GM18909 (cell line): ENCODE results near the gene TAX1BP1.
"Not testable (repeated sequence)": the region's sequence is repeated elsewhere in the genome, so short reads cannot be mapped to it uniquely, and the experiment has no call there.

Experiments
- ATAC-seq: cut with Tn5 transposase; IDR thresholded peaks from one replicate; pipeline ENCODE4 v1.9.1; 2021; ENCODE audit warnings: mild to moderate bottlenecking; ENCODE audit not compliant: unreplicated experiment, poor library complexity

The TAX1BP1 gene

DNA sequence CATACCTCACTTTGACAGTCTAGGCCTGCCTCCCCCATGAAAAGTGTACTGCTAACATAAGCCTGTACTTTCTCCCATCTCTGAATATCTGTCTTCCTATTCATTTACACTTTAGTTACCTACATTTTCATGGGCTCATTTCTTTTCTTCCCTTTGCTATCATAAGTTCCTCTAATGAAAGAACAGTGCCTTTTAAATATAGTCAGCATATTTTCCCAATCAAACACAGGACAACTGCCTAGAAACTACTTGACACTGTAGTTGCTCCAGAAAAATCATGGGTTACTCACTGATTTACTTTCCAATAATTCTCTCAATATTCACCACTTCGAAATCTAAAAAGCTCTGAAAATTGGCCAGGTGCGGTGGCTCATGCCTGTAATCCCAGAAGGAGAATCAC is 2.8 kb upstream of the TAX1BP1 start:
- ATAC-seq: no peak

DNA sequence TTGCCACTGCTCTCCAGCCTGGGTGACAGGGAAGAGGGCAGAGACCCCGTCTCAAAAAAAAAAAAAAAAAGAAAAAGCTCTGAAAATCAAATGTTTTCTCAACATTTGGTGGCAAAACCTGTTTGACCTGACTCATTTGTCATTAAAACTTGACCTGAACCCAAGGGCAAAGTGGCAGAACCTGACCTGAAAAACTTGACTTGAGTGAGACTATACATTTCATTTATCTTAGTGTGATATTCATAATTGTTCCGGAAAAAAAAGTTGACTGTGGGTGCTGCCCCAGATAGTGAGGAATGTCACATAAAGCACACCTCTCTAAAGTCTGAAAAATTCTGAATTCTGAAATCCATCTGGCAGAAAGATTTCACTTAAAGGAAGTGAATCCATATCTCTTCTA is 2.3 kb upstream of the TAX1BP1 start:
- no peak for ATAC-seq

DNA sequence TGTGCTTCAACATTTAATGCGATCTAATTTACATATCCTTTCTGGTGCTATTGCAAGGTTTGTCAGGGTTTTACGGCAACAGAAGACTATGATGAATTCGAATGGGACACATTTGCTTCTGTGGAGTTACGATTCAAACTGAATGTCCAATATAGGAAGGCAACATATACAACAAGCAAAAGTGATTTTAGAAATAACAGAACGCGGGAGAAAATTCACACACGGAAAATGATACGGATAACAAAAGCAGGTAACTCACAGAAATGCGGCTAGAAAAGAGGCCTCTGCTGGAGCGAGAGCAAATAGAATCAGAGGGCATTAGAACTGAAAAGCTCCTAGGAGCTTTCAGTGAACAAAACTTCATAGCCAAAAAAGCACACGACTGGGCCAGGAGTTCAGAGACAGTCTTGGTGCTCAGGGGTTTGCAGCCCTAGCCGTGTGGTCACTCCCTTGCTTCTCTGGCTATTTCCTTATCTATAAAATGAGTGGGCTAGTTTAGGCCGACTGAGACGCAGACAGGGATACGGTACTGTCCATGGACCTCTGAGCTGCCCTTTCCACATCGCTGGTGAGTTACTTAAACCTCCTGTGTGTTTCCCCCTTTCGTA is 557 bp upstream of the TAX1BP1 start:
- ATAC-seq: peak; percentile 45

DNA sequence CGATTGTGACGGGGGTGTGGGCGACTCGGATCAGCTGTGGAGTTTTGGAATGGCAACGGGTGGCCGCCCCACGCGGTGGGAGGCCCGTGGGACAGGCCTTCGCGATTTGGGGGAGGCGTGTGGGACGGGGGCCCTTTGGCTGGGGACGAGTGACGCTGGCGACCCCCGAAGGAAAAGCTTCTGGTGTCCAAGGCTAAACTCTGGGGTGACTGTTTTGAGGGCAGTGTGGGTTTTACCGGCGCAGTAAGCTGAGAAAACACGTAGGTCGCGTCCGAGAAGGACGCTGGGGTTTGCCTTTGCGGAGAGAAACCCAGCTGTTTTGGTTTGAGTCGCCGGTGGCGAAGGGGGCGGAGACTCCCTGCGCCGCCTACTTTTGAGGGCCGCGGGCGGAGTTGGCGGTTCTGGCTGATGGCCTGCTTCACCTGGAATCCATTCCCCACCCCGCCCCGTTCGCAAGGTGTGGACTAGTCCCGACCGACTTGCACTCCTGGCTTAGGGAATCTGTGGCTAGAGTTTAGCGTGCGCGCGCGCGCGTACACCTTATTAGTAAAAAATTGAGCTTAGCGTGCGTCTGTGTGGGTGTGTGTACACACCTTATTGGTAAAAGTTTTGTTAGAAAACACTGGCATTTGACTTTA is 606 bp downstream of the TAX1BP1 start:
- peak; percentile 80 for ATAC-seq

DNA sequence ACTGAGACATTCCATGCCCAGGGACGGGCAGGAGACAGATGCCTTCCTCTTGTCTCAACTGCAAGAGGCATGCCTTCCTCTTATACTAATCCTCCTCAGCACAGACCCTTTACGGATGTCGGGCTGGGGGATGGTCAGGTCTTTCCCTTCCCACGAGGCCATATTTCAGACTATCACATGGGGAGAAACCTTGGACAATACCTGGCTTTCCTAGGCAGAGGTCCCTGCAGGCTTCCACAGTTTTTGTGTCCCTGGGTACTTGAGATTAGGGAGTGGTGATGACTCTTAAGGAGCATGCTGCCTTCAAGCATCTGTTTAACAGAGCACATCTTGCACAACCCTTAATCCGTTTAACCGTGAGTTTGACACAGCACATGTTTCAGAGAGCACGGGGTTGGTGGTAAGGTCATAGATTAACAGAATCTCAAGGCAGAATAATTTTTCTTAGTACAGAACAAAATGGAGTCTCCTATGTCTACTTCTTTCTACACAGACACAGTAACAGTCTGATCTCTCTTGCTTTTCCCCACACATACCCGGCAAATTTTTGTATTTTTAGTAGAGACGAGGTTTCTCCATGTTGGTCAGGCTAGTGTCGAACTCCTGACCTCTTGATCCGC is 2.2 kb downstream of the TAX1BP1 start:
- not testable (repeated sequence) for ATAC-seq

DNA sequence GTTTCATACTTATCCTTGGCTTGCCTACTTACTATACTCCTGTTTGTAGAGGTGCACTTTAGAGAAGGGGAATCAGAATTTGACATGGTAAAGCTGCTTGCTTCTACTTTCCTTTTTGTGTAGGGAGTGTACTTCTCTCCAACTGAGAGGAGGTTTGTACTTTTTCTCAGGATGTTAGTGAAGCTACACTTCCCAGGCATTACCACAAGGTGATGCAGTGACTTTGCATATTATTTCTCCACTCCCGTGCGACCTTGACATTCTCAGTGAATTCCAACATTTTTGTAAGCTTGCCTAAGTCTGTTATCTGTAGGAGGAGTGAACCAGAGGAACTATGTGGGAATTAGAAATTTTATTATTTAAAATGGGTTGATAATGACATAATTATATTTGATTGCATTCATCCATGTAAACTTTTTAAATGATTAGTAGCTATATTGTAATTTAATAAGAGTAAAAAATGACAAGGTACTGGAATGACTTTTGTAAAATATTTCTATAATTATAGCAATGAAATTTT is 5.2 kb downstream of the TAX1BP1 start:
- ATAC-seq: no peak

DNA sequence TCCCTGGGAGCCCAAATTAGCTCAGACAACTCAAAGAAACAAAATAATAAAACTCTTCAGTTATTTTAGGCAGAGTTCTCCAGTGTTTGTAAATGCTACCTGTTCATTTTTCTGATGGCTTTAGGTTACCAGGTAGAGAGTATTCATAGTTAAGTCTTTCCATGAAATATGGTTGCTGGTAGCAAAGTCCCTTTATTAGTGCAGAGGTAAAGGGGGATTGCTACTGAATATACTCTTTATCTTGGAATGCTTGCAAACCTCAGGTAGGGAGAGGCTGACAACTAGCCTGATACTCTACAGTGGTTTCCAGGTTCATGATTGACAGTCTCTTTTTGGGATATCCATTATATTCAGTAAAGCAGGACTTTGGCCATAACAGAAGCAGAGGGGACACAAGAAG is 6.5 kb downstream of the TAX1BP1 start:
- no peak for ATAC-seq

DNA sequence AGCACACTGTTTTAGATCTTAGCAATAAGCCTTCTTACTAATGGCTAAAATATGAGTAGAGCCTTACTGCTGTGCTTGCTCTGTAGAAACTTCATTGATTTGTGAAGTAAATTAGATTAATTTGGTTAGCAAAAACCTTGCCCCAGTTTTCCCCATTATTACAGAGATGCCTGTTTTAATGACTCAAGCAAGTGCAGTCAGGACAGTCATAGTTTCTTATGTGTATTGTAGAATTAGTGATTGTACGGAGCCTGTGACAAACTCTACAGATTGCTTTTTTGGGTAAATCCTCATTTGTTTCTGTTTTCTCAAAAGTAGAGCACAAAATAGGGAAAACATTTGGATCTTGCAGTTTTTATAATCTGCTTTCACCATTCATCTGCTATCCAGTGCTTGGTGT is 7.0 kb downstream of the TAX1BP1 start:
- no peak for ATAC-seq

DNA sequence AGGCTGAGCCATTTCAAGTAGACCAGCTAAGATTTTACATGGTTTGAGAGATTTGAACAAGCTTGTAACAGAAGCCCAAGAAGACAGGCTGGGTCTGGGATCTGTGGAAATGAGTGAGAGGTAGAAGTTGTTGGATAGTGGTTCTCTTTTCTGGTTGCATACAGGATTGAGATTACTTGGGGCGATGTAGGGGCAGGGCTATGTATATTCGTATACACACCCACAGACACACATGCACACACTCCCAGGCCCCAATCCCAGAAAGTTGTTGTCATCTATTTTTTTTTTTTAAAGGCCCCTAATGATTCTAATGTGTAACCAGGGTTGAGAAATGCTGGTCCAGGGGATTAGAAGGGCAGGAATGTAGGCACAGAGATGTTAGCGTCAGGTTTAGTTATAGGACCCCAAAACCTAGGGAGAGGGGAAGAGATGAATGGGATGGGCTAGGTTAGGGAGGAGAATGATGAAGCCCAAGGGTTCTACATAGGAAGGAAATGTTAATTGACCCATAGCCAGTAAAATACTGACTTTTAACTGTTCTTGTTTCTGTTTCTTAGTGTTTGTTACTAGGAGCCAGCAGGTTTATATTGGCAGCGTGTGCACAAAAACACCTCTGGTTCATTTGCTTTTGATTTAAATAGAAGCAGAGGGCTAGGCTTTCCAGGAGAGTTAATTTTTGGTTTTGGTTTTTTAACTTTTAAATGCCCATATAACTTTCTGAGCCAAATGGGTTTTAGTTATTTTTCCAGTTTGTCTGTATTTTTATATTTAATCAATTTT is 7.8 kb downstream of the TAX1BP1 start:
- ATAC-seq: no peak

DNA sequence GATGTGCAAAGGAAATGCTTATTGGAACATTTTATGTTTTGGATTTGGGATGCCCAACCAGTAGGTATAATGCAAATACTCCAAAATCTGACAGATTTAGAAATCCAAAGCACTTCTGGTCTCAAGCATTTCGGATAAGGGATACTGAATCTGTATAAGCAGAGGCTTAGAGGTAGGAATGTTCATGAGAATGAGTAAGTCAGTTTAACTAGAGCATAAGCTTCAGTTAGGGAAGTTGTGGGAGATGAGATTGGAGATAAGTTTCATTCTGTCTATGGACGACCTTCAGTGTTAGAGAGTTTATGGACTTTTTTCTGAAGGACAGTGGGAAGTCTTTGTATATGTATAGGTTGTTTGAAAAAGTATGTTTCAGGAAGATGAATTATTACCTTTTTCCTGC is 10.4 kb downstream of the TAX1BP1 start:
- no peak for ATAC-seq

DNA sequence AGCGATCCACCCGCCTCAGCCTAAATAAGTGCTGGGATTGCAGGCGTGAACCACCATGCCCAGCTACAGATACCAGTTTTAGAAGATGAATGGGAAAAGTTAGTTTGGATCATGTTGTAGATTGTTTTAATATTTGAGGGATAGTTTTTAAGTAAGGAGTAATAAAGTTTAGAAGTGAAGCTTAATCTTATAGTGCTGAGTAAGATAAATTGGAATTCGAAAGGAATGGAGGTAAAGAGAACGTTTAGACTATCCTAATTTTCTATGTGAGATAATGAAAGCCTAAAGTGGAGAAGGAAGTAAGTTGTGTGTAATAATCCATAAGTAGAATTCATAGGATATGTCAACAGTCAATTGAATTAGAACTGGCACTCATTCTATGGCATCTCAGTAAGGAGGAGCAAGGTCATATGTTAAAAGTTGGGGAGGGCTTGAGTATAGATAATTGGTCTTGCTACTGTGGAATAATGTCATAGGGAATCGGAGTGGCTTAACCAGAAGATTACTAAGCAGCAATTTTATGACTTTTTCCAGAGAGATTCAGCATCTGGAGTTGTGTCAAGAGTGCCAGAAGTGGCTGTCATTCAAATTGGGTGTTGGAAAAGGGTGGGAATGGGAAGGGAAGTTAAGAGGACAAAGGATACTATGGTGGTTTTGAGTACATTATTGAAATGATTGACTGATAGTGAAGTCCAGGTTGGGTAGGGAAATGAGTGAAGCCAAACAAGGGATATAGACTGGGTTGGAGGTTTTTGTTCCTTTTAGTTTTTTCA is 12.1 kb downstream of the TAX1BP1 start:
- no peak for ATAC-seq

DNA sequence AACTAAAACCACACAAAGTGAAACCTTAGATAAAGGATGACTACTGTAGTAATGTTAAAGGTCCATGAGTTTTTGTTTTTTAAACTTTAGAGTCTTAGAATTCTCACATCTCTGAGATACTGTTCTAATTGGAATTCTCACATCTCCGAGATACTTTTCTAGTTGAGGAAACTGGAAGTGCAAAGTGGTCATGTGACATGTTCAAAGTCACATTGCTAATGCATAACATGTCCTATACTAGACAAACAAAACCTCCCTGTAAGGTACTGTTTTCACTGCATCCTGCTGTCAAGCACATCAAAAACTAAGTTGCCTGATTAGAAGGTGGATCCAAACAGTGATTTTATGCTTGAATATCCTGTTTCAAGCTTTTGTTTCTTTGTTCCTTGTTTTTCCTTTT is 13.9 kb downstream of the TAX1BP1 start:
- no peak for ATAC-seq

DNA sequence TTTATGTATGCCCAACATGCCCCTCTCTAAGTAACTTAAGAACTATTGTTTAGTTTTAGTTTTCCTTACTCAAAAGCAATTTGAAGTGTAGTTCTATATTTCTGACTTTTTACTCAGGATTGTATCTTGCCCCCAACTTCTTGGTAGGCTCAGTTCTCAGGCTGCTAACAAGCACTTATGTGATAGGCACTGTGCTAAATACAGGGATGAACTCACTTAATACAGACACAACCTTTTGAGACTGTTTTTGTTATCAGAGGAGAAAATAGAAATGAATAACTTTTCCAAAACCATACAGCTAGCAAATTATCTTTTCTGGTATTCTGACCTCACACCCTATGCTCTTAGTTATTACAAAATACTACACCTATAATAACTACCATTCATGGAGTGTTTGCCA is 16.3 kb downstream of the TAX1BP1 start:
- no peak for ATAC-seq

DNA sequence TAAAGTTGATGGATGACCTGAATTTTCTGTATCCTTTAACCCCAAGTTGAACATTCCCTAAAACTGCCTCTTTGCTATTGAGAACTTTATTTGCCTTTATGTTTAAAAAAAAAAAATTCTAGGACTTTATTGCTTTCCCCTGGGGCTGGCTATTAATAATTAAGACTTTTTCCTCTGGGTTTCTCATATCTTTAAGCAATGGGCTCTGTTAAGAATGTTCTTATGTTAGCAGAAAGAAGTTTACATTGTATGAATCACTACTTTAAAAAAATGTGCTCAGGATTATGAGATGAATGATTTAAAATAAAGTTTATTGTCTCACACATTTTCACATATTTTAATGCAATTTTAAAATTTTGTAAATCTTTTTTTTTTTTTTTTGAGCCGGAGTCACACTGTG is 19.5 kb downstream of the TAX1BP1 start:
- ATAC-seq: no peak

DNA sequence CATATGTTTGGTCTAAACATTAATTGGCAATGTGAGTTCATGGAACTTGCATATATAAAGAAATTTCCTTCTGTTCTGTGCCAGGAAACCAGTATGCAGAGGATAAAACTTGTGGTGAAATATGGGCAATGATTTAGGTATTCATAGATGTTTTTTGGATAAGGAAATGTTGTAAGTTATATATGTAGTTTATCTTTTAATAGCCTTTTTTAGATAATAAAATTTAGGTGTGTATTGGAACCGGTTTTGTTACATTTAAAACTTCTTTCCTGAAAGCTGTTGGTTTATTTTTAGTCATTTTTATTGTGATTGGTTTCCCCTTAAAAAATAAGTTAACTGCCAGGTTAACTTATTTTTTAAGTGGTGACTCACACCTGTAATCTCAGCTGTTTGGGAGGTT is 22.1 kb downstream of the TAX1BP1 start:
- ATAC-seq: no peak

DNA sequence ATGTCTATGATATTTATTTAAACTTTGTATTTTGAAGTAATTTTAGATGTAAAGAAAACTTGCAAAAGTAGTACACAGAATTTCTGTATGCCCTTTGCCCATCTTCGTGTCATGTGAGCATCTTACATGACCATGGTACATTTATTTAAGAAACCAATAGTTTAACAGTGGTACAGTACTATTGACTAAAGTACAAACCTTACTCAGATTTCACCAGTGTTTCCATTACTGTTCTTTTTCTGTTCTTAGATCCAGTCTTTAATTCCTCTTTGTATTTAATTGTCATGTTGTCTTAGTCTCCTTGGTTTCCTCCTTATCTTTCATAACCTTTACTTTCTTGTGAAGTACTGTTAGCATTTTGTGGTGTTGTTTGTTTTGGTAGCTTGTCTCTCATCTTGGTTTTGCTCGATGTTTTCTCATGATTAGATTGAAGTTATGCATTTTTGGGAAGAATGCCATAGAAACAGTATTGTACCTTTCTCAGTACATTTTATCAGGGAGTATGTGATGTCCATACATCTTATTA is 24.1 kb downstream of the TAX1BP1 start:
- ATAC-seq: no peak

DNA sequence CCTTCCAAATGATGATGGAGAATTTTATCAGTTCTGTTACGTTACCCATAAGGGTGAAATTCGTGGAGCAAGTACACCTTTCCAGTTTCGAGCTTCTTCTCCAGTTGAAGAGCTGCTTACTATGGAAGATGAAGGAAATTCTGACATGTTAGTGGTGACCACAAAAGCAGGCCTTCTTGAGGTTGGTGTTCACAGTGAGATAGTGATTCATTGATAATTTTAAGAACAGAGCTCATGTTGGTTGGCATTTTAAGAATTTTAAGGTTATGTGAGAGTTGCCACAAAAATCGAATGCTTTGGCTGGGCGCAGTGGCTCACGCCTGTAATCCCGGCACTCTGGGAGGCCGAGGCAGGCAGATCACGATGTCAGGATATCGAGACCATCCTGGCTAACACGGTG is 25.9 kb downstream of the TAX1BP1 start:
- ATAC-seq: no peak

DNA sequence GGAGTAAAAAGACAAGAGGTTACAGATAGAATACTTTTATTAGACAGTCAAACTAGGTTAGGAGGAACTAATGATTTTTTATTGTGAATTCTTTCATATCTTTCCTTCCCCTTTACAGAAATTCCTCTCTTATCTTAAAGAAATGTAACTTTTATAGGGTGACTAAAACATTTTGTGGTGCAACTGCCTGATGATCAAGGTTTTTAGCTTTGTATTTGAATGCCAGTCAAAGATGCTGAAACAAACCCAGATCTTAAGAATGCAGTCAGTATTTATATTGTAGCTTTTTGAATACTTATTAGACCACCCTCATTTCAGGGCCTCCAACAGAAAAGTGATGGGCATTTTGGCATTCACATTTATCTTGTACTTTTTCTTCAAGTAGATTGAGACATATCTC is 27.4 kb downstream of the TAX1BP1 start:
- no peak for ATAC-seq

DNA sequence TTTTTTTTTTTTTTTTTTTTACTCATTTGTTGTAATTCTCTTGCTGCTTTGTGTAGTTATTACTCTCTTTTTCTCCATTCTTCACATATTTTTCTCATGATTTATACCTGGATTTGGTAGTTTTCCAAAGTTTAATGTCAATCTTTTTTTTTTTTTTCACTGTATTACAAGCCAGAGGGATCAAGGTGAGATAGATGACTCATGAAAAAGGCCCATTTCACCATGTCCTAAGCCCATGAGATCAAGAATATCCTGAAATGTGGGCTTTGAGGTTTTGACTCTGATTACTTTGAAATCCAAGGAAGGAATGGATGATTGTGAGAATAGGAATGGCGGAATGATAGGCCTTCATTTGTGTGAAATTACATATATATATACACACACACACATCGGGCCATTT is 31.1 kb downstream of the TAX1BP1 start:
- no peak for ATAC-seq

DNA sequence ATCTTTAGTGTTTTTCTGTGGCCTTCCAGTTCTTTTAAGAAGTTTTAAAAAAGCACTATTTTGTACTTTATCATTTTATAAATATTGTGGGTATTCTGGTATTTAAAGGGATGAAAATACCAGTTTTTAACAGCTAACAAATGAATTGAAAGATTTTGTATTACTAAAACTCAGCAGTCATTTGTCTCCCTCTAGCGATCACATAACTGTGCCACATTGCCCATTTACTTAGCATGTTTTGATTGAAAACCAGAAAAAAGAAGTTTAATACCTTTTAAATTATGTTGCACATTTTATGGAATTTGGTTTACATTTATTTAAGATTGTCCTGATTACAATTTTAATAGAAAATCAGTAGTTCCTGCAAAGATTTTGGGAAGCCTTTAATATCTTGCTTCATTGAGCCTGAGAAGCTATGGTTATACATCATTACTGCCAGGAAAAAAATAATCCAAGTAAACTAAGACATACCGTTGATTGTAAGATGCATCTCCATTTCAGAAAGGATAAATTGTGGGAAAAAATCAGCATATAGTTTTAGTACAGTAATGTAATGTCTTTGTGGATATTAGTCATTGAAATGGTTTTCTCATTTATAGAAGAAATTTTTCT is 34.9 kb downstream of the TAX1BP1 start:
- ATAC-seq: no peak
